BJ (cell line): ENCODE data around the gene TTC36. TPM values are rescaled to one million over a fixed set of nuclear protein-coding genes. Genes with fewer than 3 reads are reported as not detected.

ENCODE experiments used
- CTCF ChIA-PET: fragments of 350-600 bp; formaldehyde crosslinking; extraction: SDS; loops from one replicate; lab custom pipeline; 2021; ENCODE audit warnings: antibody characterized with exemption, inconsistent platforms; lab: Yijun Ruan, JAX
- POLR2A ChIA-PET: fragments of 300-600 bp; sonication (Branson Sonifier 250); formaldehyde crosslinking; extraction: SDS; loops from one replicate; lab custom pipeline; 2021; ENCODE audit warnings: antibody characterized with exemption; lab: Charles Lee
- DNase-seq: peaks from one replicate; pipeline ENCODE4 v3.0.0-alpha.2; 2011; ENCODE audit warnings: low read depth
- H3K27me3 ChIP-seq: 2 replicates; pipeline ENCODE4 v1.6.0; 2011; ENCODE audit warnings: low read length; ENCODE audit not compliant: control insufficient read depth, insufficient read depth
- H3K36me3 ChIP-seq: 2 replicates; pipeline ENCODE4 v1.5.1; 2011; ENCODE audit warnings: low read length; ENCODE audit not compliant: control insufficient read depth, insufficient read depth
- H3K4me3 ChIP-seq: 2 replicates; pipeline ENCODE4 v1.5.1; 2011; ENCODE audit warnings: low read depth, mild to moderate bottlenecking, control low read depth, low read length
- CTCF ChIP-seq: IDR thresholded peaks from 2 replicates; pipeline ENCODE4 v1.5.1; 2011; ENCODE audit warnings: low read depth, mild to moderate bottlenecking, control low read depth, inconsistent platforms, low read length, moderate library complexity; ENCODE audit not compliant: insufficient read depth
- polyA plus RNA-seq: library from polyadenylated mRNA; depleted of rRNA; stranded (reverse); fragments of >200 nt; gene quantifications from 2 replicates; pipeline ENCODE4 v1.2.3, GENCODE V29; 2011

The TTC36 gene
- polyA plus RNA-seq, 1 experiment: not detected

- Histone ChIP-seq H3K4me3 (no peak overlapping the region), H3K27me3 (no peaks in the 10 kb centered on the region), H3K36me3 (peaks cover 18% of the 10 kb centered on the region)
- no peak for DNase-seq
- ChIA-PET CTCF (interaction anchor here (1.2 to 1.5 kb wide), 2 partner anchors 18 to 104 kb away, joined by 3 to 8 read pairs; no protein-coding TSS in a partner anchor), POLR2A (no interaction called here)
- no peak for TF ChIP-seq CTCF
Observed at GRCh38 chr11:118491041-118491440, 36.2 kb upstream of the TTC36 start.

- CTCF ChIA-PET: interaction anchor here (1.9 kb wide), 1 partner anchor 9 kb away, joined by 9 read pairs; no protein-coding TSS in a partner anchor
- H3K4me3 ChIP-seq: no peak overlapping the region
- POLR2A ChIA-PET: no interaction called here
- TF ChIP-seq CTCF: no peak
- H3K36me3 ChIP-seq: peaks cover 22% of the 10 kb centered on the region
- H3K27me3 ChIP-seq: no peaks in the 10 kb centered on the region
- peak; percentile 53 for DNase-seq
Observed at GRCh38 chr11:118497831-118498230, 29.4 kb upstream of the TTC36 start.

GRCh38 chr11:118503216-118503615 is 24.1 kb upstream of the TTC36 start:
- no peak for DNase-seq
- Histone ChIP-seq H3K4me3 (no peak overlapping the region), H3K36me3 (peaks cover 42% of the 10 kb centered on the region), H3K27me3 (no peaks in the 10 kb centered on the region)
- TF ChIP-seq CTCF: no peak
- CTCF ChIA-PET: interaction anchor here (0.9 to 1.6 kb wide), 2 partner anchors 14 to 15 kb away, joined by 3 to 4 read pairs; no protein-coding TSS in a partner anchor
- POLR2A ChIA-PET: no interaction called here

- no peak for DNase-seq
- ChIA-PET POLR2A (no interaction called here), CTCF (no interaction called here)
- TF ChIP-seq CTCF: no peak
- Histone ChIP-seq H3K4me3 (no peak overlapping the region), H3K36me3 (peaks cover 18% of the 10 kb centered on the region), H3K27me3 (no peaks in the 10 kb centered on the region)
Observed at GRCh38 chr11:118511601-118512000, 15.7 kb upstream of the TTC36 start.

- no peak overlapping the region for H3K4me3 ChIP-seq
- ChIA-PET CTCF (interaction anchor here (0.8 kb wide), 1 partner anchor 135 kb away, joined by 3 read pairs; no protein-coding TSS in a partner anchor), POLR2A (no interaction called here)
- no peaks in the 10 kb centered on the region for H3K27me3 ChIP-seq
- no peak for DNase-seq
- H3K36me3 ChIP-seq: peaks cover 14% of the 10 kb centered on the region
- no peak for TF ChIP-seq CTCF
Observed at GRCh38 chr11:118514103-118514502, 13.2 kb upstream of the TTC36 start.
